Fibroblast of lung (primary cell): ENCODE results near the gene ZFYVE28. TPM values are rescaled to one million over a fixed set of nuclear protein-coding genes. Genes with fewer than 3 reads are reported as not detected.

Experiments
- DNase-seq, 2 donors: peaks; one replicate each; pipeline versions ENCODE4 v3.0.0 to v3.0.0-alpha.2; 2010; ENCODE audit warnings: low read depth in 2 of 2
- H2AFZ ChIP-seq: 2 replicates; pipeline ENCODE4 v1.5.1; 2012; ENCODE audit warnings: low read length, control low read depth, inconsistent platforms
- H3K27ac ChIP-seq: 2 replicates; pipeline ENCODE4 v1.5.1; 2011; ENCODE audit warnings: low read length, control low read depth; ENCODE audit not compliant: insufficient read depth
- H3K27me3 ChIP-seq: 2 replicates; pipeline ENCODE4 v1.5.1; 2011; ENCODE audit warnings: mild to moderate bottlenecking, low read length; ENCODE audit not compliant: control insufficient read depth, insufficient read depth
- H3K36me3 ChIP-seq: 2 replicates; pipeline ENCODE4 v1.5.1; 2011; ENCODE audit warnings: low read length; ENCODE audit not compliant: control insufficient read depth, insufficient read depth
- H3K4me1 ChIP-seq: 2 replicates; pipeline ENCODE4 v1.5.1; 2011; ENCODE audit warnings: low read length; ENCODE audit not compliant: control insufficient read depth, insufficient read depth; ENCODE audit errors: extremely low read depth
- H3K4me2 ChIP-seq: 2 replicates; pipeline ENCODE4 v1.5.1; 2011; ENCODE audit warnings: low read length, control low read depth; ENCODE audit not compliant: insufficient read depth; ENCODE audit errors: extremely low read depth
- H3K4me3 ChIP-seq, 4 experiments: fragments of 200-600 bp in 1 of 4; sonication (generic) in 1 of 4; replicated peaks in 1 of 4; 2 replicates each; pipeline ENCODE4 v1.5.1; 2011 to 2016; ENCODE audit warnings: low read length in 4 of 4, low read depth in 3 of 4, mild to moderate bottlenecking in 3 of 4, control low read depth in 2 of 4, inconsistent platforms in 1 of 4, mixed read lengths in 1 of 4; ENCODE audit not compliant: insufficient read depth in 1 of 4; ENCODE audit errors: control extremely low read depth in 1 of 4
- H3K79me2 ChIP-seq: 2 replicates; pipeline ENCODE4 v1.5.1; 2012; ENCODE audit warnings: mild to moderate bottlenecking, low read length, inconsistent platforms; ENCODE audit not compliant: control insufficient read depth, insufficient read depth
- H3K9ac ChIP-seq: 2 replicates; pipeline ENCODE4 v1.5.1; 2011; ENCODE audit warnings: mild to moderate bottlenecking, low read length, control low read depth; ENCODE audit not compliant: insufficient read depth
- H3K9me3 ChIP-seq: 2 replicates; pipeline ENCODE4 v1.5.1; 2012; ENCODE audit warnings: low read depth, low read length; ENCODE audit not compliant: control insufficient read depth, insufficient read depth
- H4K20me1 ChIP-seq: 2 replicates; pipeline ENCODE4 v1.5.1; 2011; ENCODE audit warnings: low read length; ENCODE audit not compliant: control insufficient read depth, insufficient read depth; ENCODE audit errors: extremely low read depth
- EZH2 ChIP-seq: IDR thresholded peaks from 2 replicates; pipeline ENCODE4 v1.5.1; 2012; ENCODE audit warnings: low read length, control low read depth, mild to moderate bottlenecking; ENCODE audit errors: missing control alignments
- polyA plus RNA-seq, 2 donors: library from polyadenylated mRNA; depleted of rRNA in 1 of 2; stranded (reverse) in 1 of 2; unstranded in 1 of 2; fragments of >200 nt; gene quantifications; 2 replicates each; pipeline ENCODE4 v1.2.1, GENCODE V29; 2011 to 2012; ENCODE audit warnings: missing spikeins in 1 of 2
- total RNA-seq: library from RNA; depleted of rRNA; stranded (reverse); fragments of >200 nt; gene quantifications from 2 replicates; pipeline ENCODE4 v1.2.1, GENCODE V29; 2014
- TF ChIP-seq, protein P1 (sequence below), 2 donors: IDR thresholded peaks in 1 of 2; conservative IDR thresholded peaks in 1 of 2; 1 replicate in 1 of 2; 2 replicates in 1 of 2; pipeline ENCODE4 v1.5.1; 2011 to 2012; ENCODE audit warnings: low read length in 2 of 2, control low read depth in 1 of 2, inconsistent platforms in 1 of 2, low read depth in 1 of 2, mild to moderate bottlenecking in 1 of 2

Gene ZFYVE28
- total and polyA plus RNA-seq, 2 donors (not counting 1 experiment from before 2014, with no cell fraction given): 2.4 to 11.6 TPM

DNA sequence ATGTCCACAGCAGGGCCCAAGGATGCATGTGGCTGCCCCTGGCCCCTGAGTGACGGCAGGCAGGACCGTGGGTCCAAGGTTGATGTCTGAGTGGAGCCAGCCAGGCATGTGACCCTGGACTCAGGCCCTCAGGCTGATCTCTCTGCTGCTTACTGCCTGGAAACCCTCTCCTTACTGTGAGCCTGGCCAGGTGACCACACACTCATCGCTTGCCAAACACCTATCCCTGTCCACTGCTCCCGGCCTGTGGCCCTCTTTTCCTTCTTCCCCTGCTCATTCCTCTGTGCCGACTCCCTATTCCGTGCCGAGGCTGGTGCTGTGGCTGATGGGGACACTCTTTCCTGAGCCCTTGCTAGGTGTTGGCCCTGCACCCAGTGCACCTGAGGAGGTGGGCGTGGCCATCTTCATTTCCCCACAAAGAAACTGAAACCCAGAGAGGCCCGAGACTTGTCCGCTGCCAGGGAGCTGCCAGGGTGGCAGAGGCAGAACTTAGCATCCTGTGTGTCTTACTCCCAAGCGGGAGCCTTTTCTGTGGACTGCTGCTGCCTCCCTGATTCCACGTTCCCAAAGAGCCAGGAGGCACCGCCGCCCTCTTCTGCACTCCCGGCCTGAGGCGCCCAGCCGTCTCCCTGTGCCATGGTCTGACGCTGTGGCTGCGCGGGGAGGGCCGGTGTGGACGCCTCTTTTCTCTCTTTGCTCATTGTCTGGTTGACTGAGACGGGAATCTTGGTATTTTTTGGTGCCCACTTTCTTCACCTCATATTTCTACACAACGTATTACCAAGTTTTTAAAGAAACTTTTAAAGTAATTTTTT, 39.2 kb upstream of the ZFYVE28 start:
- H3K27me3 ChIP-seq: no peaks in the 10 kb centered on the region
- TF ChIP-seq, protein P1, sequence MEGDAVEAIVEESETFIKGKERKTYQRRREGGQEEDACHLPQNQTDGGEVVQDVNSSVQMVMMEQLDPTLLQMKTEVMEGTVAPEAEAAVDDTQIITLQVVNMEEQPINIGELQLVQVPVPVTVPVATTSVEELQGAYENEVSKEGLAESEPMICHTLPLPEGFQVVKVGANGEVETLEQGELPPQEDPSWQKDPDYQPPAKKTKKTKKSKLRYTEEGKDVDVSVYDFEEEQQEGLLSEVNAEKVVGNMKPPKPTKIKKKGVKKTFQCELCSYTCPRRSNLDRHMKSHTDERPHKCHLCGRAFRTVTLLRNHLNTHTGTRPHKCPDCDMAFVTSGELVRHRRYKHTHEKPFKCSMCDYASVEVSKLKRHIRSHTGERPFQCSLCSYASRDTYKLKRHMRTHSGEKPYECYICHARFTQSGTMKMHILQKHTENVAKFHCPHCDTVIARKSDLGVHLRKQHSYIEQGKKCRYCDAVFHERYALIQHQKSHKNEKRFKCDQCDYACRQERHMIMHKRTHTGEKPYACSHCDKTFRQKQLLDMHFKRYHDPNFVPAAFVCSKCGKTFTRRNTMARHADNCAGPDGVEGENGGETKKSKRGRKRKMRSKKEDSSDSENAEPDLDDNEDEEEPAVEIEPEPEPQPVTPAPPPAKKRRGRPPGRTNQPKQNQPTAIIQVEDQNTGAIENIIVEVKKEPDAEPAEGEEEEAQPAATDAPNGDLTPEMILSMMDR (conservative IDR thresholded peaks at IDR 0.05 in 1 of 2, IDR thresholded peaks at IDR 0.05 in 1 of 2; ENCODE audit: low read depth in 1 of 2, low read length in 2 of 2): no peak
- no peak for TF ChIP-seq EZH2
- no peaks in the 10 kb centered on the region for H3K9me3 ChIP-seq
- H2AFZ ChIP-seq: no peak overlapping the region
- H3K4me1 ChIP-seq: peaks cover 4% of the 10 kb centered on the region
- no peak overlapping the region for H3K4me2 ChIP-seq
- DNase-seq: no peak
- no peak overlapping the region for H3K9ac ChIP-seq
- no peak overlapping the region for H3K4me3 ChIP-seq
- H3K79me2 ChIP-seq: no peaks in the 10 kb centered on the region
- H4K20me1 ChIP-seq: no peaks in the 10 kb centered on the region
- H3K36me3 ChIP-seq: no peaks in the 10 kb centered on the region
- no peak overlapping the region for H3K27ac ChIP-seq

DNA sequence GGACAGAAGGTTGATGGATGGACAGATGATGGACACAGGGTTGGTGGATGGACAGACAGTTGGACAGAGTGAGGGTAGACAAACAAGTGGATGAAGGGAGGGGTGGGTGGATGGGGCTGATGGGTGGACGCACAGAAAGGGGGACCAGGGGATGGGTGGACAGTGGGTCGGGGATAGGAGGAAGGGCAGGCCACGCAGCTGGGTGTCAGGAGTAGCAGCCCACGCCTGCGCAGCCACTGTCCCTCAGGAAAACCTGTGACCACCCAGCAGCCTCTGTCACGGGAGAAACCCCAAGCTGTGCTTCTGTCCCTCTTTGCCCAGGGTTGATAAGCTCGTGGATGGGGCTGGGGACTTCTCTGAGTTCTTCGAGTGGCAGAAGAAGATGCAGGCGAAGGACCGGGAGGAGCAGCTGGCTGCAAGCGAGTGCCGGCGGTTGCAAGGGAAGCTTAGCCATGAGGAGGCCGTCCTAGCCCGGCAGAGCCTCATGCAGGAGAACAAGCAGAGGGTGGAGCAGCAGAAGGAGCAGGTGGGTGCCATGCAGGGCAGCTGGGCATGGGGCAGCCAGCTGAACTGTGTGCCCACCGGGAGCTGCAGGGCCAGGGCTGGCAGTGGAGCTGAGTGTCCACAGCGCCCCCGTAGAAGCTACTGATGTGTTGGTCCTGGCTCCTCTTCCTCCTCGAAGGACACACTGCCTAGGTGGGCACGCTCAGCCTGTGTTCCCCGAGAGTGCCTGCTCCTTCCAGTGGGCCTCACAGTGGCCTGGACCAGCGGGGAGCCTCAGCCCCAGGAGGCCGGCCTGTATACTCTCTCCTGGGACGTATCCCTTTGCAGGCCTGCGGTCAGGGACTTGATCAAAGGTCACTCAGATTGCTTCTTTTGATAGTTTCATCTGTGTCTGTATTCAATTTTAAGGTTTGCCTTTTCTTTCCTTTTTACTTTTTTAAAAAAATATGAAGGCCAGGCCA, 33.7 kb upstream of the ZFYVE28 start:
- DNase-seq: no peak

More for the DNA sequence above, 33.7 kb upstream of the ZFYVE28 start:
- no peak overlapping the region for H3K4me2 ChIP-seq
- H3K9ac ChIP-seq: no peak overlapping the region
- H3K79me2 ChIP-seq: no peaks in the 10 kb centered on the region
- H3K27ac ChIP-seq: no peak overlapping the region
- H3K9me3 ChIP-seq: no peaks in the 10 kb centered on the region
- peaks cover 5% of the 10 kb centered on the region for H3K27me3 ChIP-seq
- no peaks in the 10 kb centered on the region for H3K36me3 ChIP-seq
- no peaks in the 10 kb centered on the region for H3K4me1 ChIP-seq
- no peak overlapping the region for H3K4me3 ChIP-seq
- TF ChIP-seq, protein P1 (conservative IDR thresholded peaks at IDR 0.05 in 1 of 2, IDR thresholded peaks at IDR 0.05 in 1 of 2; ENCODE audit: low read depth in 1 of 2, low read length in 2 of 2): no peak
- TF ChIP-seq EZH2: no peak
- H4K20me1 ChIP-seq: no peaks in the 10 kb centered on the region
- H2AFZ ChIP-seq: no peak overlapping the region
